ENCODE results near the gene TMBIM6.

The TMBIM6 gene

DNA sequence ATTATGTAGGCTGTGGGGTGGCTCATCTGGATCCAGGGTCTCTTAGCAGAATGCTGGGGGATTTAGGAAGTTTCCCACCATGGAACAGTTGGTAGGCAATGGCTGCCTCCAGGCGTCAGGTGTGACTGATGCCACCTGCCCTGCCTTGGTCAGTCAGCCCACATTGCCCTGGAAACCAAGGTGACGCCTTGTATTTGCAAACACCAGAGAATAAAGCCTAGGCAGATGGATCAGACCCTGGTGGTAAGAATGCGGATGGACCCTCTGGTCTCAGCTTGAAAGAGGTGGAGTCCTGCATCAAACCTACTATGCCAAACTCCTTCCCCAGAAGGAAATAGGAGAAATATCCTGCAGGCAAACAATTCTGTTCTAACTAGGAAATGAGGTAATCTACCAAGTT, 48.6 kb downstream of the TMBIM6 start:
- TF ChIP-seq FOXP2 (optimal IDR thresholded peaks at IDR 0.05; ENCODE audit: borderline replicate concordance, extremely low read depth, extremely low read length, insufficient read depth), result no peak
- TF ChIP-seq SIN3A (IDR thresholded peaks at IDR 0.05; ENCODE audit: borderline replicate concordance, insufficient read depth, low read length), result no peak
- TF ChIP-seq TAF1 (IDR thresholded peaks at IDR 0.05; ENCODE audit: borderline replicate concordance, insufficient read depth, low read length), result no peak
- no peak for TF ChIP-seq POLR2AphosphoS5 (IDR thresholded peaks at IDR 0.05; ENCODE audit: low read depth, low read length)
- TF ChIP-seq, protein P1, sequence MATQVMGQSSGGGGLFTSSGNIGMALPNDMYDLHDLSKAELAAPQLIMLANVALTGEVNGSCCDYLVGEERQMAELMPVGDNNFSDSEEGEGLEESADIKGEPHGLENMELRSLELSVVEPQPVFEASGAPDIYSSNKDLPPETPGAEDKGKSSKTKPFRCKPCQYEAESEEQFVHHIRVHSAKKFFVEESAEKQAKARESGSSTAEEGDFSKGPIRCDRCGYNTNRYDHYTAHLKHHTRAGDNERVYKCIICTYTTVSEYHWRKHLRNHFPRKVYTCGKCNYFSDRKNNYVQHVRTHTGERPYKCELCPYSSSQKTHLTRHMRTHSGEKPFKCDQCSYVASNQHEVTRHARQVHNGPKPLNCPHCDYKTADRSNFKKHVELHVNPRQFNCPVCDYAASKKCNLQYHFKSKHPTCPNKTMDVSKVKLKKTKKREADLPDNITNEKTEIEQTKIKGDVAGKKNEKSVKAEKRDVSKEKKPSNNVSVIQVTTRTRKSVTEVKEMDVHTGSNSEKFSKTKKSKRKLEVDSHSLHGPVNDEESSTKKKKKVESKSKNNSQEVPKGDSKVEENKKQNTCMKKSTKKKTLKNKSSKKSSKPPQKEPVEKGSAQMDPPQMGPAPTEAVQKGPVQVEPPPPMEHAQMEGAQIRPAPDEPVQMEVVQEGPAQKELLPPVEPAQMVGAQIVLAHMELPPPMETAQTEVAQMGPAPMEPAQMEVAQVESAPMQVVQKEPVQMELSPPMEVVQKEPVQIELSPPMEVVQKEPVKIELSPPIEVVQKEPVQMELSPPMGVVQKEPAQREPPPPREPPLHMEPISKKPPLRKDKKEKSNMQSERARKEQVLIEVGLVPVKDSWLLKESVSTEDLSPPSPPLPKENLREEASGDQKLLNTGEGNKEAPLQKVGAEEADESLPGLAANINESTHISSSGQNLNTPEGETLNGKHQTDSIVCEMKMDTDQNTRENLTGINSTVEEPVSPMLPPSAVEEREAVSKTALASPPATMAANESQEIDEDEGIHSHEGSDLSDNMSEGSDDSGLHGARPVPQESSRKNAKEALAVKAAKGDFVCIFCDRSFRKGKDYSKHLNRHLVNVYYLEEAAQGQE (IDR thresholded peaks at IDR 0.05; ENCODE audit: insufficient read depth in 1 of 2, low read depth in 2 of 2, low read length in 2 of 2), result no peak

DNA sequence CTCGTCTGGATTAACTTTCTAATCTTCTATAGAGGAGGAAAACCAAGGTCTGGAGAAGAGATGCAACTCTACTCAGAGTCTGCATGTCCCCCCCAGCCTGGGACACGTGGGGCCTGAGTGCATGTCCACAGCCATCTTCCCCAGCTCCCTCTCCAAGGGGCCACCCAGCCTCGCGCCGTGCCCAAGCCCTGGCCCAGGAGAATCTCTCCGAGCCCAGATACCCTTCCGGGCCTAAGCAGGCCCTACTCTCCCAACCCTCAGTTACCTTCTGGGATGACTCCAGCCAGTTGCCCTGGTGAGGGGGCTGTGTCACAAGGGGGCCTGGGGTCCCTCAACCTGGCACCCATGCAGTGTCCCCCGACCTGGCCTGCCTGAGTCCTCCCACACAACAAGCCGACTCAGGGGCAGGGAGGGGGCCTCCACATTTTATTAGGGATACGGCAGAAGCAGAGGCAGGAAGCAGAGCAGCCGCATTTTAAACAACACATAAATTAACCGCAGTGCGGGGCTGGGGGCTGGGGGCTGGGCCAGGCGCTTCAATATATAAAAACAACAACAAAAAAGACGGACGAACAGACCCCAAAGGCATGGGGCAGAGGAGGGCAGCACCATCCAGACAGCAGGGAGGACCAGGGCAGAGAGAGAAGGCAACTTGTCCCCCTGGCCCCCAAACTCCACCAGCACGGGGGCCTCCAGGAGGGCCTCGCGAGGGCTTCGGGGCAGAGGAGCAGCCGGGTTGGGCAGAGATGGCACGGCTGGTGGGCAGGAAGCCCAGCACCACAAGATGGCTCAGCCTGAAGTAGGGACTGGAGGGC, 49.6 kb downstream of the TMBIM6 start:
- TF ChIP-seq POLR2AphosphoS5 (IDR thresholded peaks at IDR 0.05; ENCODE audit: low read depth, low read length), result no peak
- no peak for TF ChIP-seq SIN3A (IDR thresholded peaks at IDR 0.05; ENCODE audit: borderline replicate concordance, insufficient read depth, low read length)
- no peak for TF ChIP-seq TAF1 (IDR thresholded peaks at IDR 0.05; ENCODE audit: borderline replicate concordance, insufficient read depth, low read length)
- TF ChIP-seq, protein P1 (IDR thresholded peaks at IDR 0.05; ENCODE audit: insufficient read depth in 1 of 2, low read depth in 2 of 2, low read length in 2 of 2), result no peak
- TF ChIP-seq FOXP2 (optimal IDR thresholded peaks at IDR 0.05; ENCODE audit: borderline replicate concordance, extremely low read depth, extremely low read length, insufficient read depth), result no peak

DNA sequence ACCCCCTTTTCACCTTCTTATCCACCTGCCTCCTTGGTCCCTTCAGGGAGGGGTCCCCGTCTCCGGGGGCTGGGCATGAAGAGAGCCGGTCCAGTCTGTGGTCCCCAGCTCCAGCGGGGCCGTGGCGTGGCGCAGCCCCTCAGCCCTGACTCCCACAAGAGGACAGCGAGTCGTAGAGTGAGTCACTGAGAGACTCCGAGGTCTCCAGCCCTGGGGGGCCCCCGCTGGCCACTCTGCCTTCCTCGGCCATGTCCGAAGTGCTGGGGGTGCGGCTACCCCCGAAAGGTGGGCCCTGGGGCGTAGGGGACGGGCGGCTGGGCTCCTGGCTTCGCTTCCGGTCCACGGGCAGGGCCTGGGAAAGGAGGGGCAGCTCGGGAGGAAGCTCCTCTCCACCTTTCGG, 50.3 kb downstream of the TMBIM6 start:
- TF ChIP-seq, protein P1 (IDR thresholded peaks at IDR 0.05; ENCODE audit: insufficient read depth in 1 of 2, low read depth in 2 of 2, low read length in 2 of 2), result no peak
- TF ChIP-seq SIN3A (IDR thresholded peaks at IDR 0.05; ENCODE audit: borderline replicate concordance, insufficient read depth, low read length) (no peak), FOXP2 (optimal IDR thresholded peaks at IDR 0.05; ENCODE audit: borderline replicate concordance, extremely low read depth, extremely low read length, insufficient read depth) (no peak)

DNA sequence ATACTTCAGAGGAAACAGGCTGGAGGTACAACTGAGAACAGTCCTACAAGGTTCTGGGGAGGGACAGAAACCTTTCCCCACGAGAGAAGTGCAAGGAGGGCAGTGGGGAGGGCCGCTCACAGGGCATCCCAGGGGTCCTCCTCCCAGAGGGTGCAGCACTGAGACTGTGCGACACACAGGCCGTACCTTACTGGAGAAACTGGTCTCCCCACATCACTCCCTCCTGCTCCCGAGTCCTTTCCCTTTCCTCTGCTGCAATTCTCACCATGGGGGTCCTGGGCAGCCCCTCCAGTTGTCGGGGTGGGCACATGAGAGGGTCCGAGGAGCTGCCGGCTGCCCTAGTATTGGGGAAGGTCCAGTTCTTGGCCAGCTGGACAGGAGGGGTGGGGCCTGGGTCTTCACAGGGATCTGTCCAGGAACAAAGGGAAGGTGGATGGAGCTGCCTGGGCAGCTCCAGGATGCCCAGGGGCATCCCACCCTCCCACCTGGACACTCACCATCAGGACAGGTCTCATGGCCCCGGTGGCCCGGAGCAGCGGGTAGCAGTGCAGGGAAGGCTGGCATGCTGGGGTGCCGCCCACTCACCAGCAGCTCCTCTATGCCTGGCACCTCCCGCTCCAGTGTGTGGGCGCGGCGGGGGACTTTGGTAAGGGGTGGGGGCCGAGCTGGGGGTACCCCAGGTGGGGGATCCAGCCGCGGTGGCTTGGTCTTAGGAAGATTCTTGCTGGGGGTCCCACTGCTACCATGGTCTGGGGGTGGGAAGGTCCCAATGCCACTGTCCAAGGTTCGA, 51.0 kb downstream of the TMBIM6 start:
- TF ChIP-seq TAF1 (IDR thresholded peaks at IDR 0.05; ENCODE audit: borderline replicate concordance, insufficient read depth, low read length), result no peak
- TF ChIP-seq POLR2AphosphoS5 (IDR thresholded peaks at IDR 0.05; ENCODE audit: low read depth, low read length), result no peak
- TF ChIP-seq, protein P1 (IDR thresholded peaks at IDR 0.05; ENCODE audit: insufficient read depth in 1 of 2, low read depth in 2 of 2, low read length in 2 of 2), result no peak
- no peak for TF ChIP-seq FOXP2 (optimal IDR thresholded peaks at IDR 0.05; ENCODE audit: borderline replicate concordance, extremely low read depth, extremely low read length, insufficient read depth)
- no peak for TF ChIP-seq SIN3A (IDR thresholded peaks at IDR 0.05; ENCODE audit: borderline replicate concordance, insufficient read depth, low read length)

Measured in PFSK-1 (cell line).